IMR-90 (cell line): ENCODE results near the gene TGFB1. TPM values are rescaled to one million over a fixed set of nuclear protein-coding genes. Genes with fewer than 3 reads are reported as not detected.

ENCODE experiments used
- ATAC-seq: fragments of 200-7000 bp; cut with Tn5 transposase; 2 replicates; pipeline ENCODE4 v1.9.1; 2020; ENCODE audit warnings: low read depth, mild to moderate bottlenecking, moderate library complexity
- BruUV-seq: library from RNA; stranded (reverse); fragments of 400-500 nt; replicated peaks from 2 replicates; lab custom pipeline; 2021; lab: Mats Ljungman, UMichigan
- CTCF ChIA-PET: fragments of 300-600 bp; formaldehyde crosslinking; extraction: SDS; loops from one replicate; lab custom pipeline; 2021; ENCODE audit warnings: antibody characterized with exemption; lab: Yijun Ruan, JAX
- POLR2A ChIA-PET: fragments of 300-600 bp; sonication (Branson Sonifier 250); formaldehyde crosslinking; loops from one replicate; lab custom pipeline; 2022; ENCODE audit warnings: antibody characterized with exemption; ENCODE audit not compliant: unreplicated experiment; lab: Charles Lee
- DNase-seq: peaks from one replicate; pipeline ENCODE4 v3.0.0; 2013
- H2AFZ ChIP-seq: replicated peaks from 2 replicates; pipeline ENCODE3; 2013; ENCODE audit warnings: low read length, mild to moderate bottlenecking; ENCODE audit not compliant: poor library complexity
- H2AK5ac ChIP-seq: 2 replicates; pipeline ENCODE4 v1.6.1; 2013; ENCODE audit warnings: low read depth, low read length, inconsistent platforms
- H2AK9ac ChIP-seq: replicated peaks from 2 replicates; pipeline ENCODE3; 2013; ENCODE audit warnings: mild to moderate bottlenecking, low read depth, low read length, moderate library complexity; ENCODE audit not compliant: poor library complexity
- H2BK120ac ChIP-seq: 2 replicates; pipeline ENCODE4 v1.6.1; 2013; ENCODE audit warnings: low read depth, low read length, inconsistent platforms
- H2BK15ac ChIP-seq: 3 replicates; pipeline ENCODE4 v1.6.1; 2013; ENCODE audit warnings: low read depth, low read length, inconsistent platforms
- H2BK20ac ChIP-seq: 2 replicates; pipeline ENCODE4 v1.6.1; 2013; ENCODE audit warnings: low read depth, mild to moderate bottlenecking, inconsistent platforms, low read length, moderate library complexity
- H2BK5ac ChIP-seq: 2 replicates; pipeline ENCODE4 v1.6.1; 2013; ENCODE audit warnings: mild to moderate bottlenecking, low read depth, low read length, inconsistent platforms; ENCODE audit not compliant: poor library complexity, severe bottlenecking
- H3K14ac ChIP-seq: replicated peaks from 2 replicates; pipeline ENCODE4 v1.6.1; 2013; ENCODE audit warnings: low read depth, low read length, inconsistent platforms
- H3K18ac ChIP-seq: 2 replicates; pipeline ENCODE4 v1.6.1; 2013; ENCODE audit warnings: low read depth, low read length, control low read depth
- H3K23ac ChIP-seq: 2 replicates; pipeline ENCODE4 v1.6.1; 2013; ENCODE audit warnings: low read depth, low read length, inconsistent platforms
- H3K27ac ChIP-seq: 2 replicates; pipeline ENCODE4 v1.5.1; 2013; ENCODE audit warnings: mild to moderate bottlenecking, control low read depth, low read length; ENCODE audit not compliant: insufficient read depth
- H3K27me3 ChIP-seq: 2 replicates; pipeline ENCODE4 v1.6.1; 2013; ENCODE audit warnings: low read length; ENCODE audit not compliant: control insufficient read depth, insufficient read depth
- H3K36me3 ChIP-seq: 2 replicates; pipeline ENCODE4 v1.6.1; 2013; ENCODE audit warnings: low read length, mixed read lengths; ENCODE audit not compliant: control insufficient read depth, insufficient read depth
- H3K4ac ChIP-seq: 2 replicates; pipeline ENCODE4 v1.6.1; 2013; ENCODE audit warnings: low read depth, low read length, inconsistent platforms
- H3K4me1 ChIP-seq: 2 replicates; pipeline ENCODE4 v1.6.1; 2013; ENCODE audit warnings: low read length, mixed read lengths; ENCODE audit not compliant: control insufficient read depth, insufficient read depth
- H3K4me2 ChIP-seq: 2 replicates; pipeline ENCODE4 v1.6.1; 2013; ENCODE audit warnings: low read depth, mild to moderate bottlenecking, control low read depth, low read length, moderate library complexity
- H3K4me3 ChIP-seq: 2 replicates; pipeline ENCODE4 v1.5.1; 2013; ENCODE audit warnings: low read depth, mild to moderate bottlenecking, control low read depth, low read length, moderate library complexity; ENCODE audit not compliant: insufficient read depth
- H3K56ac ChIP-seq: 2 replicates; pipeline ENCODE4 v1.6.1; 2013; ENCODE audit warnings: low read length, inconsistent platforms; ENCODE audit not compliant: insufficient read depth; ENCODE audit errors: extremely low read depth
- H3K79me1 ChIP-seq, 2 experiments: 2 replicates each; pipeline ENCODE4 v1.6.1; 2013; ENCODE audit warnings: low read length in 2 of 2, inconsistent platforms in 1 of 2, low read depth in 1 of 2
- H3K9ac ChIP-seq: 2 replicates; pipeline ENCODE4 v1.6.1; 2013; ENCODE audit warnings: low read depth, low read length, control low read depth
- H3K9me1 ChIP-seq: 2 replicates; pipeline ENCODE4 v1.6.1; 2013; ENCODE audit warnings: low read length, inconsistent platforms; ENCODE audit not compliant: insufficient read depth
- H3K9me3 ChIP-seq: 2 replicates; pipeline ENCODE4 v1.6.1; 2013; ENCODE audit warnings: low read length; ENCODE audit not compliant: control insufficient read depth, insufficient read depth
- H4K20me1 ChIP-seq: 2 replicates; pipeline ENCODE4 v1.6.1; 2013; ENCODE audit warnings: low read length, inconsistent platforms; ENCODE audit not compliant: insufficient read depth
- H4K5ac ChIP-seq: 2 replicates; pipeline ENCODE4 v1.6.1; 2013; ENCODE audit warnings: mild to moderate bottlenecking, low read depth, low read length, control low read depth
- H4K8ac ChIP-seq, 2 experiments: 2 replicates each; pipeline ENCODE4 v1.6.1; 2013; ENCODE audit warnings: low read depth in 2 of 2, low read length in 2 of 2, control low read depth in 1 of 2, inconsistent platforms in 1 of 2
- H4K91ac ChIP-seq: 2 replicates; pipeline ENCODE4 v1.6.1; 2013; ENCODE audit warnings: low read depth, low read length, inconsistent platforms; ENCODE audit not compliant: insufficient read depth
- BHLHE40 ChIP-seq: fragments of 150-350 bp; IDR thresholded peaks from 2 replicates; pipeline ENCODE4 v1.6.1; 2016; ENCODE audit warnings: mild to moderate bottlenecking, low read depth, low read length
- CEBPB ChIP-seq: IDR thresholded peaks from 2 replicates; pipeline ENCODE4 v1.6.1; 2012; ENCODE audit warnings: low read depth, low read length, improper control_type of control experiment
- CHD1 ChIP-seq: IDR thresholded peaks from 2 replicates; pipeline ENCODE4 v1.6.1; 2012; ENCODE audit warnings: low read depth, low read length, improper control_type of control experiment
- FOS ChIP-seq: fragments of 150-350 bp; IDR thresholded peaks from 2 replicates; pipeline ENCODE4 v1.6.1; 2016; ENCODE audit warnings: low read depth, low read length
- MAFK ChIP-seq: IDR thresholded peaks from 2 replicates; pipeline ENCODE4 v1.6.1; 2012; ENCODE audit warnings: low read depth, low read length, improper control_type of control experiment
- MAZ ChIP-seq: IDR thresholded peaks from 2 replicates; pipeline ENCODE4 v1.6.1; 2012; ENCODE audit warnings: low read depth, mild to moderate bottlenecking, low read length, improper control_type of control experiment, moderate library complexity, borderline replicate concordance
- MXI1 ChIP-seq: IDR thresholded peaks from 2 replicates; pipeline ENCODE4 v1.6.1; 2012; ENCODE audit warnings: low read depth, mild to moderate bottlenecking, low read length, moderate library complexity, borderline replicate concordance
- NFE2L2 ChIP-seq: fragments of 150-350 bp; IDR thresholded peaks from 2 replicates; pipeline ENCODE4 v1.6.1; 2016; ENCODE audit warnings: low read depth, mild to moderate bottlenecking, low read length
- POLR2A ChIP-seq: IDR thresholded peaks from 2 replicates; pipeline ENCODE4 v1.6.1; 2012; ENCODE audit warnings: mild to moderate bottlenecking, low read depth, low read length
- RFX5 ChIP-seq: IDR thresholded peaks from 2 replicates; pipeline ENCODE4 v1.8.0; 2012; ENCODE audit warnings: low read depth, mild to moderate bottlenecking, low read length, moderate library complexity
- SMC3 ChIP-seq: fragments of 150-350 bp; IDR thresholded peaks from 2 replicates; pipeline ENCODE4 v1.6.1; 2016; ENCODE audit warnings: low read depth, mild to moderate bottlenecking, antibody characterized with exemption, low read length, moderate library complexity
- WGBS, 2 experiments: methylation state at CpG; one replicate each; pipeline versions ENCODE4 v1.1.5 to v1.1.7; 2013; ENCODE audit warnings: missing lambda C conversion rate in 2 of 2; ENCODE audit not compliant: insufficient read length in 1 of 2; ENCODE audit errors: extremely low coverage in 2 of 2; 5-methylcytosine and 5-hydroxymethylcytosine counted together
- dilution Hi-C: fragments of 300-500 bp; cut with HindIII; formaldehyde crosslinking; loops from one replicate; pipeline ENCODE4 v1.14.3; 2018; ENCODE audit warnings: low sequenced_read_pairs; ENCODE audit not compliant: unreplicated experiment
- in situ Hi-C: fragments of 300-500 bp; cut with MboI; formaldehyde crosslinking; loops from 3 replicates; pipeline ENCODE4 v1.14.3; 2019; ENCODE audit warnings: low sequenced_read_pairs, inconsistent platforms, mixed read lengths
- intact Hi-C: fragments of 100-400 bp; cut with micrococcal nuclease; formaldehyde crosslinking; loops from 2 replicates; pipeline ENCODE4 v1.10.0; 2022
- polyA plus RNA-seq, 3 experiments: library from polyadenylated mRNA; depleted of rRNA; stranded (reverse); fragments of >200 nt; gene quantifications; 2 replicates each; pipeline ENCODE4 v1.2.3, GENCODE V29; 2012; ENCODE audit warnings: low replicate concordance in 1 of 3
- total RNA-seq: library from RNA; depleted of rRNA; stranded (reverse); fragments of >200 nt; gene quantifications from 2 replicates; pipeline ENCODE4 v1.2.3, GENCODE V29; 2012
- TF ChIP-seq, protein P1 (sequence below): fragments of 150-350 bp; IDR thresholded peaks from 2 replicates; pipeline ENCODE4 v1.6.1; 2016; ENCODE audit warnings: low read depth, mild to moderate bottlenecking, low read length, moderate library complexity, borderline replicate concordance

TGFB1 gene
- total and polyA plus RNA-seq, 2 of the 4 experiments (the other 2 are of a cell fraction): 3.2 to 26.7 TPM

DNA sequence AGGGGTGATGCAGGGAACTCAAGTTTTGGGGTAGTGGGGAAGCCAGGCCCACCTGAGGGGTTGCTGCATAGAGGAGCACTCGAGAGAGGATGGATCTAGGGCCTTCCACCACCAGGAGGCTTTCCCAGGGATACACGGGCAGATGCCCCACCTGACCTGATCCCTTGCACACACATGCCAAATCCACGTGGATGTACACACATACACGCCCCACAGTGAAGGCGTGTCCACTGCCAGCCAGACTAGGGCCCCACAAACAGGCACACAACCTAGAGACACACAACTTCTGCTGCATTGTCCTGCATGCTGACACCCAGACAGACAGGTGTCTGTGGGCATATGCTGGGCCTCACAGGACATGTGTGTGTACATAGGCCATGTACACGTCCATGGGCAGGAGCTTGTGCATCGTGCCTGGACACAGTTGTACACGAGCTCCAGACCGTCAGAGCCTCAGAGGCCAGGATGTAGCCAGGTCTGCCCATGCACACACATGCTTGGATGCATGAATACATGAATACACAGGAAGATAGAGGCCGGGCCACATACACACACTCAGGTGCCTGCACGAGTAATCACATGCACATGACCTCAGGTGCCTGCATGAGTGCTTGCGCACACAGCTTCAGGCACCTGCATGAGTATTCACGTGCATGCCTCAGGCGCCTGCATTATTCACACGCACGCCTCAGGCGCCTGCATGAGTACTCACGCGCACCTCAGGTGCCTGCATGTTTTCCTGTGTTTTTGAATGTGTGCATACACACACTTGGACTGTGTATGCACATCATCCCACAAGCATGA, 34.8 kb downstream of the TGFB1 start (continued):
- TF ChIP-seq FOS: no peak

GRCh38 chr19:41316306-41316920, 37.3 kb downstream of the TGFB1 start:
- H4K5ac ChIP-seq: no peak overlapping the region
- in situ Hi-C loops: no loop called here
- dilution Hi-C loops: no loop called here
- no peak overlapping the region for H3K4me2 ChIP-seq
- WGBS, 2 experiments: 98% methylated on average over 19 of the region's 24 CpGs; no CpG with 5 or more reads in 1 of the 2 experiments
- H3K4me3 ChIP-seq: no peak overlapping the region
- no peaks in the 10 kb centered on the region for H3K27me3 ChIP-seq
- peaks cover 8% of the 10 kb centered on the region for H3K9me1 ChIP-seq
- H3K23ac ChIP-seq: no peak overlapping the region
- intact Hi-C loops: no loop called here
- no peak overlapping the region for H2BK15ac ChIP-seq
- H3K14ac ChIP-seq: no peak overlapping the region
- no peak overlapping the region for H4K91ac ChIP-seq
- no peak overlapping the region for H2BK120ac ChIP-seq
- H2AFZ ChIP-seq: no peak overlapping the region
- no peak overlapping the region for H3K56ac ChIP-seq
- H3K79me1 ChIP-seq: peaks cover 19 to 76% of the 10 kb centered on the region in 2 experiments
- ATAC-seq (no peak), DNase-seq (no peak)
- H3K36me3 ChIP-seq: peaks cover 64% of the 10 kb centered on the region
- H2BK5ac ChIP-seq: no peak overlapping the region
- ChIA-PET POLR2A (no interaction called here), CTCF (interaction anchor here (0.6 kb wide), 1 partner anchor 34 kb away, joined by 3 read pairs; no protein-coding TSS in a partner anchor)
- H2AK5ac ChIP-seq: no peak overlapping the region
- no peak overlapping the region for H3K4ac ChIP-seq
- no peaks in the 10 kb centered on the region for H3K9me3 ChIP-seq
- H4K20me1 ChIP-seq: peaks cover 38% of the 10 kb centered on the region
- H3K4me1 ChIP-seq: peaks cover 3% of the 10 kb centered on the region
- BruUV-seq: no TSS peak
- H3K18ac ChIP-seq: no peak overlapping the region
- H4K8ac ChIP-seq: no peak overlapping the region
- no peak overlapping the region for H2AK9ac ChIP-seq
- no peak overlapping the region for H3K27ac ChIP-seq
- H3K9ac ChIP-seq: no peak overlapping the region
- no peak for TF ChIP-seq SMC3
- TF ChIP-seq NFE2L2: no peak
- TF ChIP-seq FOS: no peak
- no peak for TF ChIP-seq MXI1
- no peak for TF ChIP-seq RFX5
- no peak for TF ChIP-seq BHLHE40
- TF ChIP-seq CHD1: no peak
- TF ChIP-seq MAZ: no peak
- no peak for TF ChIP-seq MAFK
- TF ChIP-seq CEBPB: no peak
- TF ChIP-seq POLR2A: no peak
- TF ChIP-seq, protein P1, sequence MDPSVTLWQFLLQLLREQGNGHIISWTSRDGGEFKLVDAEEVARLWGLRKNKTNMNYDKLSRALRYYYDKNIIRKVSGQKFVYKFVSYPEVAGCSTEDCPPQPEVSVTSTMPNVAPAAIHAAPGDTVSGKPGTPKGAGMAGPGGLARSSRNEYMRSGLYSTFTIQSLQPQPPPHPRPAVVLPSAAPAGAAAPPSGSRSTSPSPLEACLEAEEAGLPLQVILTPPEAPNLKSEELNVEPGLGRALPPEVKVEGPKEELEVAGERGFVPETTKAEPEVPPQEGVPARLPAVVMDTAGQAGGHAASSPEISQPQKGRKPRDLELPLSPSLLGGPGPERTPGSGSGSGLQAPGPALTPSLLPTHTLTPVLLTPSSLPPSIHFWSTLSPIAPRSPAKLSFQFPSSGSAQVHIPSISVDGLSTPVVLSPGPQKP: no peak
- H2BK20ac ChIP-seq: no peak overlapping the region
